GM18508 (cell line): ENCODE results near the gene TLE1.
"Not testable (repeated sequence)": the region's sequence is repeated elsewhere in the genome, so short reads cannot be mapped to it uniquely, and the experiment has no call there.

Experiments used
- ATAC-seq: cut with Tn5 transposase; IDR thresholded peaks from one replicate; pipeline ENCODE4 v1.9.1; 2021; ENCODE audit warnings: moderate number of reproducible peaks; ENCODE audit not compliant: insufficient read depth, unreplicated experiment

TLE1 gene

GRCh38 chr9:81656871-81657337 is 32.4 kb downstream of the TLE1 start:
- ATAC-seq = no peak

- no peak for ATAC-seq
Measured at GRCh38 chr9:81656004-81656403, 33.3 kb downstream of the TLE1 start.

- no peak for ATAC-seq
Measured at GRCh38 chr9:81653240-81653639, 36.1 kb downstream of the TLE1 start.

- ATAC-seq = no peak
Measured at GRCh38 chr9:81652058-81652687, 37.2 kb downstream of the TLE1 start.

GRCh38 chr9:81650586-81651515 is 38.5 kb downstream of the TLE1 start:
- ATAC-seq = no peak

GRCh38 chr9:81649475-81650240 is 39.7 kb downstream of the TLE1 start:
- no peak for ATAC-seq

GRCh38 chr9:81648891-81649290 is 40.5 kb downstream of the TLE1 start:
- ATAC-seq = no peak

GRCh38 chr9:81646337-81646736 is 43.0 kb downstream of the TLE1 start:
- no peak for ATAC-seq

DNA sequence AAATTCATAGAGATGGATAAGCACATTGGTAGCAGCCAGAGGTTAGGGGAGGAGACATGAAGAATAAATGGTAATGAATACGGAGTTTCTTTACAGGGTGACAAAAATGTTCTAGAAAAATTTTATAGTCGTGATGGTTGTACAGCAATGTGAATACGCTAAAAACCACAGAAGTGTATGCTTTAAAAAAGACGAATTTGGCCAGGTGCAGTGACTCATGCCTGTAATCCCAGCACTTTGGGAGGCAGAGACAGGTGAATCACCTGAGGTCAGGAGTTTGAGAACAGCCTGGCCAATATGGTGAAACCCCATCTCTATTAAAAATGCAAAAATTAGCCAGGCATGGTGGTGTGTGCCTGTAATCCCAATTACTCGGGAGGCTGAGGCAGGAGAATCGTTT is 44.8 kb downstream of the TLE1 start:
- not testable (repeated sequence) for ATAC-seq

- no peak for ATAC-seq
Measured at GRCh38 chr9:81637276-81637675, 52.1 kb downstream of the TLE1 start.

GRCh38 chr9:81636255-81636599 is 53.1 kb downstream of the TLE1 start:
- ATAC-seq = no peak

- ATAC-seq = no peak
Measured at GRCh38 chr9:81635521-81636254, 53.7 kb downstream of the TLE1 start.

DNA sequence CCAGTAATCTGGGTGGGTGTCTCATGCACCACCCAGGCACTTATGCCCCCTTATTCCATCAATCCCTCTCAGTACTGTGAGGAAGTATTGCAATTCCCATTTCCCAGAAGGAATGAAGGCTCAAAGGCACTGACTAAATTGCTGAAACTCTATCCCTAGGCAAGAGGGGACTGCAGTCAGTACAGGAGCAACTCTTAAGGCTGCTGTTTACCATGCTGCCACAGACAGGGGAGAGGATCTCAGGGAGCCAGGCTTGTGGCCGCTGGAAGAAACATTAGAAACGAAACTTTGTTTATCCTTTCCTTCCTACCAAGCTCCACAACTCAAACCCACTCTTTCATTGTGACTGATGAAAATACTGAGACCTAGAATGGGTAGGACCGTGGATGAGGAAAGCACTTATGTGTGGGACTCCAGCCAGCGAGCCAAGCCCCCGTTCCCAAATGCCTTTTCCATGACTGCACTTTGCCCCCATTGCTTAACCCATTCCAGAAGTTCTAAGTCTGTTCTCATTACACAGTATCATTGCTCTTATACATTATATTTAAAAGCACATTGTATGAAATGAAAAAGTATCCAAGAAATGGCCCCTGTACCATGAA is 54.3 kb downstream of the TLE1 start:
- ATAC-seq = no peak

GRCh38 chr9:81633952-81634854 is 55.1 kb downstream of the TLE1 start:
- ATAC-seq = no peak

DNA sequence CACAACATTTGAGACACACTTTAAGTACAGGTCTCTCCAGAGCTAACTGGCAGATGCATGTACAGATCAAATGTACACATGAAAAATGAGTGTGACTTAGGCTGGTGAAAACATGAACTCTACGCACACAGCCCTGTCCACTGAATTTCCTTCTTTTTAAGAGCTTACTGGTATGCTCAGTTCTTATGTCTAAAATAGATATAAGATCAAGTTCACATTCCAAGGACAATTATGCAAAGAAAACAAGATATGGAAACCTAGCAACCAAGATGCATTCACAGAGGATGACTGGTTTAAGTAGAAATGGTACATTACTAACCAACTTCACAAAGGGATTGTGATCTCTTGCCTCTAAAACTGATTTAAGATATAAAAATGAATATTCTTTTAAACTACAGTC is 56.7 kb downstream of the TLE1 start:
- ATAC-seq = no peak

DNA sequence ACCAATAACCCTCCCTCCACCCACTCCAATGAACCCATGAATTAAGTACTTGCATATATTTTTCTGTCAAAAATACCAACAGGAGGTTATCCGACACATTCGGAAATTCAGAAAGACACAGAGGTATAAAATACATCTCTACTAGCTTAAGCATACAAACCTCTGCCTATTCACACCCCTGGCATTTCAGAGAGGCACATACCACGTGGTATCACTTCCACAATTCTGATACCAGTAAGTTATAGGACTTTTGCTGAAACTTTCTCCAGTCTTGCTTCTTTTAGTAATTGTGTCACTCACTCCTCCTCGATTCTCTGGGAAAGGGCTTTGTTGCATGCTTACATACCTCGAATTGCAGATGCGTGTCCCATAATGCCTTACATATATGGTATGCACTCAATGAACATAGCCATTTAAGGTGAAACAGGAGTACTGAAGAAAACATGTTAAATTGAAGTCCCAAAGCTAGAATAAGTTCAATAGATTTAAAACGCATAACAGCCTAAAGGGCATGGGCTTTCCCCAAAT is 58.1 kb downstream of the TLE1 start:
- no peak for ATAC-seq

DNA sequence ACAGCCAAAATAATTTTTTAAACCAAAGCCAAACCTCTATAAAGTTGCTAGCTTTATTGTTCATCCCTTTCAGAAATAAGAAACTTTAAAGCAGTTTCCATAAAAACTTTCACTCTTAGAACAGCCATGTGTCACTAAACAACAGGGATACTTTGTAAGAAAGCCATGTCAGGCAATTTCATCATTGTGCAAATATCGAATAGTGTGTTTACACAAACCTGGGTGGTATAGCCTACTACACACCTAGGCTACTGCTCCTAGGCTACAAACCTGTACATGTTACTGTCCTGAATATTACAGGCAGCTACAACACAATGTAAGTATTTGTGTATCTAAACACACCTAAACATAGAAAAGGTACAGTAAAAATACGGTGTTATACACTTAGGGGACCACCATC is 59.9 kb downstream of the TLE1 start:
- ATAC-seq = no peak

DNA sequence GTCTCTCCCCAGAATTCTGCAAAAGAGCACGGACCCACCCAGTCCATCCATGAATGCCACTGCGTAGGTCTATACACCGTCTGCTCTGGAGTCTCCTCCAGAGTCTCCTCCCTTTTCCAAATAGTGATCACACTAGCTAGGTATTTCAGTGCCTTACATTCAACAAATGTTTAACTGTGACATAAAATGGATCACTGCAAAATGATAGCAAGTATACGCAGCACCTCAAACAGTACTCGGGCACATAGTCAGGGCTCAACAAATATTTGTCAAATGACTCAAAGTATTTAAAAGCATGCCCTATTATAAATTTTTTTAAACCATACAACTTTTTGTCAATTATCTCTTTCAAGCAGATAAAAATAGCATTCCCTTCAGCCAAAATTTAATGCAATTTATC is 60.5 kb downstream of the TLE1 start:
- no peak for ATAC-seq

- ATAC-seq = no peak
Measured at GRCh38 chr9:81627481-81627880, 61.9 kb downstream of the TLE1 start.
